Activated B cell treated with CpG ODN at 0.5 μM for 24 hours (primary cell): ENCODE measurements around the gene EXOC7. TPM values are rescaled to one million over a fixed set of nuclear protein-coding genes. Genes with fewer than 3 reads are reported as not detected.

Experiments
- ATAC-seq: fragments of 200-7000 bp; cut with Tn5 transposase; one replicate; pipeline ENCODE4 v1.10.0; 2021; ENCODE audit warnings: low read depth, mild to moderate bottlenecking, moderate library complexity
- CTCF ChIA-PET: fragments of 350-600 bp; sonication (Branson Sonifier 250); formaldehyde crosslinking; loops from one replicate; lab custom pipeline; 2021; ENCODE audit warnings: antibody characterized with exemption; lab: Charles Lee
- POLR2A ChIA-PET: fragments of 350-600 bp; sonication (Branson Sonifier 250); formaldehyde crosslinking; loops from one replicate; lab custom pipeline; 2021; ENCODE audit warnings: antibody characterized with exemption; lab: Charles Lee
- DNase-seq: peaks from one replicate; pipeline ENCODE4 v3.0.0; 2022
- H3K27ac Mint-ChIP-seq: one replicate; pipeline ENCODE4 v1.8.0; 2020; ENCODE audit warnings: mixed read lengths
- H3K27me3 Mint-ChIP-seq: one replicate; pipeline ENCODE4 v1.8.0; 2021; ENCODE audit warnings: mixed read lengths
- H3K36me3 Mint-ChIP-seq: one replicate; pipeline ENCODE4 v1.8.0; 2021; ENCODE audit warnings: low read depth, mixed read lengths
- H3K4me1 Mint-ChIP-seq: one replicate; pipeline ENCODE4 v1.8.0; 2021; ENCODE audit warnings: mixed read lengths
- H3K4me3 Mint-ChIP-seq: one replicate; pipeline ENCODE4 v1.8.0; 2020; ENCODE audit warnings: mild to moderate bottlenecking, mixed read lengths
- H3K9me3 Mint-ChIP-seq: one replicate; pipeline ENCODE4 v1.8.0; 2020; ENCODE audit warnings: mixed read lengths
- intact Hi-C: fragments of 100-400 bp; cut with micrococcal nuclease; formaldehyde crosslinking; loops from one replicate; pipeline ENCODE4 v1.15.1; 2024
- total RNA-seq: library from RNA; stranded (reverse); gene quantifications from 2 replicates; pipeline ENCODE4 v1.2.3, GENCODE V29; 2022
- TF ChIP-seq, protein P1 (sequence below): fragments of 200-600 bp; IDR thresholded peaks from one replicate; pipeline ENCODE4 v1.8.0; 2022; ENCODE audit warnings: antibody characterized with exemption, mild to moderate bottlenecking

The EXOC7 gene
- total RNA-seq, 1 donor from 2014 or later = 146 TPM

DNA sequence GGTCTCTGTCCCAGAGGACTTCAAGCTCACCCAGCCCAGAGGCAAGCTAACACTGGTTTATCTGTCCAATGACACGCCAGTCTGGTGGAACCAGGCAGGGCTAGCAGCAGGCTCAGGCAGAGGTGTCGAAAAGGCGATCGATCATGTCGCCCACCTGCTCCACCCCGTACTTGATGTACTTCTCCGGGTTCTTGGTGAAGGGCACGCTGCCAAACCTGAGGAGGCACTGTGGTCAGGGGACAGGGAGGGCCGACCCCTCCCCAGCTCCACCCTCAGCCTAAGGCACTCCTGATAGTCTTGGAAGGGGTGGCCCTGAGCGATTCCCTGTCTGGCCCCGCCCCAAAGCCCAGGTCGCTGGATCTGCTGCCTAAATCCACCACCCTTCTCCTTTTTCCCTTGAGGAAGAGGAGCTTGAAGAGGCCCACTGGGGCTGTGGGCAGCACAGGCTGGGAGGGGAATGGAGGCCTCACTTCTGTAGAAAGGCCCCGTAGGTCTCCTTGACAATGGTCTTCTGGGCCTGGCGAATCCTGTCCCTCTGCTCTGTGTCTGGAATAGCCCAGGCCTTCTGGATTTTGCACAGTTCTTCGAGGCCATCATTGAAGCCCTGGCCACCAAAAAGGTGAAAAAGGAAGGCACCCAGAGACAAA lies 19.9 kb downstream of the EXOC7 start:
- no peaks in the 10 kb centered on the region for H3K9me3 Mint-ChIP-seq
- ChIA-PET CTCF (no interaction called here), POLR2A (interaction anchor here (0.6 kb wide), 2 partner anchors 37 to 145 kb away, joined by 3 to 9 read pairs; no protein-coding TSS in a partner anchor)
- H3K36me3 Mint-ChIP-seq = peaks cover 61% of the 10 kb centered on the region
- DNase-seq (no peak), ATAC-seq (no peak)
- intact Hi-C loops = no loop called here
- no peak overlapping the region for H3K4me3 Mint-ChIP-seq
- H3K4me1 Mint-ChIP-seq = peaks cover 10% of the 10 kb centered on the region
- no peak overlapping the region for H3K27ac Mint-ChIP-seq
- H3K27me3 Mint-ChIP-seq = peaks cover 2% of the 10 kb centered on the region
- TF ChIP-seq, protein P1, sequence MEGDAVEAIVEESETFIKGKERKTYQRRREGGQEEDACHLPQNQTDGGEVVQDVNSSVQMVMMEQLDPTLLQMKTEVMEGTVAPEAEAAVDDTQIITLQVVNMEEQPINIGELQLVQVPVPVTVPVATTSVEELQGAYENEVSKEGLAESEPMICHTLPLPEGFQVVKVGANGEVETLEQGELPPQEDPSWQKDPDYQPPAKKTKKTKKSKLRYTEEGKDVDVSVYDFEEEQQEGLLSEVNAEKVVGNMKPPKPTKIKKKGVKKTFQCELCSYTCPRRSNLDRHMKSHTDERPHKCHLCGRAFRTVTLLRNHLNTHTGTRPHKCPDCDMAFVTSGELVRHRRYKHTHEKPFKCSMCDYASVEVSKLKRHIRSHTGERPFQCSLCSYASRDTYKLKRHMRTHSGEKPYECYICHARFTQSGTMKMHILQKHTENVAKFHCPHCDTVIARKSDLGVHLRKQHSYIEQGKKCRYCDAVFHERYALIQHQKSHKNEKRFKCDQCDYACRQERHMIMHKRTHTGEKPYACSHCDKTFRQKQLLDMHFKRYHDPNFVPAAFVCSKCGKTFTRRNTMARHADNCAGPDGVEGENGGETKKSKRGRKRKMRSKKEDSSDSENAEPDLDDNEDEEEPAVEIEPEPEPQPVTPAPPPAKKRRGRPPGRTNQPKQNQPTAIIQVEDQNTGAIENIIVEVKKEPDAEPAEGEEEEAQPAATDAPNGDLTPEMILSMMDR = no peak

DNA sequence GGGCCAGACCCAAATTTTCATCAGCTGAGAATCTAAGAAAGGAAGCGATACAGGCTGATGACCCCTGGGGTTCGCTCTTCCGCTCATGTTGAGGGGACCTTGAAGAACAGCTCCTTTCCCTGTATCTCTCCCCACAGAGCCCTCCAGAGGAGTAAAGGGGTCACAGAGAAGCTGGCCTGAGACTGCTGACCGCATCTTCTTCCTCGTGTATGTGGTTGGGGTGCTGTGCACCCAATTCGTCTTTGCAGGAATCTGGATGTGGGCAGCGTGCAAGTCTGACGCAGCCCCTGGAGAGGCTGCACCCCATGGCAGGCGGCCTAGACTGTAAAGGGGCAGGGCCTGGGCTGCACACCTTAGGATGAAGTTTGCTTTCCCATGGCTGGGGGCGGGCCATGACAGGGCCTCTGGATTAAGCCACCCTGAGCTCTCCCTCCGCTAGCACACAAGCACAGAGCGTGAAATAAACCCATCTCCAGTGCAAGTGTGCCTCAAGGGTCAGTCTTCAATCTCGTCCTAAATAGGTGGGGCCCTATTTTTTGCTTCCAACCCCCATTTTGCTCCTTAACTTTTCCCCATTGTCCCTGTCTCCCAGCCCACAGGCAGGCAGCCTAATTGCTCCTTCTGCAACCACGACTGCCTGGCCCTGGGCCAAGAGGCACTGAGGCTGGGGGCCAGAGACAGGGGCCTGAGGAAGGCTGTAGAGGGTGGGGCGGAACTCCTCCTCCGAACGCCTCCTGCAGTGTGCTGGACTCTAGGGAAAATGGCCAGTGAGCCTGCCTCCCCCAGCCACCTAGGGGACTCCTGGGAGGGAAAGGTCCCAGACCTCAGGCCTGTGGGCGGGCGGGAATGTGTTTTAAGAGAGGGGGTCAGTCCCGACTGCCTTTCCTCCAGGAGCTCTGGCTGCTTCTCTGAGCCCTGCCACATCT lies 21.0 kb downstream of the EXOC7 start:
- Mint-ChIP-seq H3K27ac (no peak overlapping the region), H3K9me3 (no peaks in the 10 kb centered on the region), H3K27me3 (peaks cover 7% of the 10 kb centered on the region), H3K4me1 (peaks cover 13% of the 10 kb centered on the region), H3K36me3 (peaks cover 50% of the 10 kb centered on the region), H3K4me3 (no peak overlapping the region)
- ChIA-PET POLR2A (interaction anchor here (0.6 kb wide), 2 partner anchors 36 to 144 kb away, joined by 3 to 9 read pairs; no protein-coding TSS in a partner anchor), CTCF (interaction anchor here (1.0 kb wide), 1 partner anchor 197 kb away, joined by 3 read pairs; no protein-coding TSS in a partner anchor)
- intact Hi-C loops = no loop called here
- DNase-seq (no peak), ATAC-seq (no peak)
- TF ChIP-seq, protein P1 = no peak

DNA sequence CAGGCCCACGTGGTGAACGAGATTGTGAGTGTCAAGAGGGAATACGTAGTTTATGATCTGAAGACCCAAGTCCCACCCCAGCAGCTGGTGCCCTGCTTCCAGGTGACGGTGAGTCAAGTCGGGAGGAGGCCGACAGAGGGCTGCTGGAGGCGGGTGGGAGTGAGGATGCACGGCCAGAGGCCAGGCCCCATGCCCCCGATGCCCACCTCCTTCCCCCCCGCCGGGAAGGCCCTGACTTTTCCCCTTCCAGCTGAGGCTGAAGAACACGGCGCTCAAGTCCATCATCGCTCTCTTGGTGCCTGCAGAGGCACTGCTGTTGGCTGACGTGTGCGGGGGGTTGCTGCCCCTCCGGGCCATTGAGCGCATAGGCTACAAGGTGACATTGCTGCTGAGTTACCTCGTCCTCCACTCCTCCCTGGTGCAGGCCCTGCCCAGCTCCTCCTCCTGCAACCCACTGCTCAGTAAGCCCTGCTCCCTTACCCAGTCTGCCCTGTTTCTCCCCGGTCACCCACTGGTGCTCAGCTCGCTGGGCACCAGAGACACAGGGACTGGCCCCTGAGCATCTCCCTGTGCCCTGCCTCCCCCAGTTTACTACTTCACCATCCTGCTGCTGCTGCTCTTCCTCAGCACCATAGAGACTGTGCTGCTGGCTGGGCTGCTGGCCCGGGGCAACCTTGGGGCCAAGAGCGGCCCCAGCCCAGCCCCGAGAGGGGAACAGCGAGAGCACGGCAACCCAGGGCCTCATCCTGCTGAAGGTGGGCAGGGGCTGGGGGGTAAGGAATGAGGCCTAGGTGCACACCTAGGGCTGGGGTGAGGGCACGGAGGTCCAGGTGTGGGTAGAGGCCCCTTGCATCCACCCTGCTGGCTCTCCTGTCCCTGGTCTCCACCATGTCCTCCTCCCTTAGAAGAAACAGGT lies 22.0 kb downstream of the EXOC7 start:
- POLR2A ChIA-PET = interaction anchor here (0.6 kb wide), 1 partner anchor 83 kb away, joined by 5 read pairs; no protein-coding TSS in a partner anchor
- Mint-ChIP-seq H3K4me1 (peaks cover 23% of the 10 kb centered on the region), H3K27me3 (peaks cover 17% of the 10 kb centered on the region), H3K9me3 (no peaks in the 10 kb centered on the region), H3K27ac (no peak overlapping the region), H3K36me3 (peaks cover 41% of the 10 kb centered on the region), H3K4me3 (no peak overlapping the region)
- intact Hi-C loops = no loop called here
- CTCF ChIA-PET = interaction anchor here (1.0 kb wide), 1 partner anchor 198 kb away, joined by 3 read pairs; no protein-coding TSS in a partner anchor
- DNase-seq = no peak
- TF ChIP-seq, protein P1 = no peak
- no peak for ATAC-seq

DNA sequence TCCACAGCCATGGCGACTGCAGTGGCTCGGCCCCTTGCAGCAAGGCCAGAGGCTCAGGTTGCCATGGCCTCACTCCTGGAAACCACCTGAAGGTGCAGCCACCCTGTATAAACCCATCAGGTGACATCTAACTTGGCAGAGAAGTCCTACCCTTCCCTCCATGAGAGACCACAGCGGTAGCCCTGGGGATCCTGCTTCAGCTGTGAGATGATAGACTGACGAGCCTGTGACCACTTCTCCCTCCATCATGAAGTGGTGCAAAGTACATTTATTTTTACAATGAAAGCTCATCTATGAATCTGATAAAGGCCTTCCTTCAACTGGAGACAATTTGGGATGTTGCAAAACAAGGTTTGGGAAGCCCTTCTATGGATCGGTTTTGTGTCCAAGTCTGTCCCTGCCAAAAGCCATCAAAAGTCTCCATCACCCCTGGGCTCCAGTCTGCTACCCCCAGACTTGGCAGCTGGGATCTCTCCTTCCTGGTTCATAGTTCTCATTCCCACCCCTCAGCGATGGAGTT lies 22.8 kb downstream of the EXOC7 start:
- Mint-ChIP-seq H3K9me3 (no peaks in the 10 kb centered on the region), H3K27ac (no peak overlapping the region), H3K4me1 (peaks cover 30% of the 10 kb centered on the region), H3K4me3 (no peak overlapping the region), H3K27me3 (peaks cover 19% of the 10 kb centered on the region), H3K36me3 (peaks cover 35% of the 10 kb centered on the region)
- TF ChIP-seq, protein P1 = no peak
- DNase-seq = no peak
- CTCF ChIA-PET = no interaction called here
- intact Hi-C loops = no loop called here
- POLR2A ChIA-PET = interaction anchor here (0.6 kb wide), 1 partner anchor 83 kb away, joined by 5 read pairs; no protein-coding TSS in a partner anchor
- no peak for ATAC-seq
